GM18499 (cell line): ENCODE data around the gene TSPAN12.
A peak's percentile ranks its signal among the peaks of the same experiment; 100 is the strongest.

Experiments
- ATAC-seq: cut with Tn5 transposase; IDR thresholded peaks from one replicate; pipeline ENCODE4 v1.9.1; 2021; ENCODE audit warnings: moderate number of reproducible peaks; ENCODE audit not compliant: insufficient read depth, unreplicated experiment

Gene TSPAN12

GRCh38 chr7:120774481-120774880 is 83.5 kb downstream of the TSPAN12 start:
- no peak for ATAC-seq

DNA sequence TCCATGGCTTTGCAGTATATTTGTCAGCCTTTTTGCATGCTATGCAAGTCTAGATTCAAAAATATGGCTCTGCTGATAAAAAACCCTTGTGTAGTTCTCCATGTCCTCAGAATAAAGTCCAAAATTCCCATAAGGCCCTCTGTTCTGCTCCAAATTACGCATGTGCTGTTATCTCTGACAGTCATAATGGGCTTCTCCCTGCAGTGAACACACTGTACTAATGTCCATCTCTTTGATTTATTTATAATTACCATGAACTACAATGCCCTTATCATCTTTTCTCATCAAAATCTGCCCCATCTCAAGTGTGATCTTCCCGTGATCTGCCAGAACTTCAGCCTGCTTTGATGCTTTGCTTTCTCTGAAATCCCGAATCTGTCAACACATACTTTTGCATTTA is 87.7 kb downstream of the TSPAN12 start:
- ATAC-seq: no peak

- ATAC-seq: no peak
Observed at GRCh38 chr7:120760851-120761250, 97.1 kb downstream of the TSPAN12 start.

GRCh38 chr7:120760050-120760449 is 97.9 kb downstream of the TSPAN12 start:
- peak; percentile 89 for ATAC-seq

GRCh38 chr7:120743128-120743527 is 114.8 kb downstream of the TSPAN12 start:
- no peak for ATAC-seq

DNA sequence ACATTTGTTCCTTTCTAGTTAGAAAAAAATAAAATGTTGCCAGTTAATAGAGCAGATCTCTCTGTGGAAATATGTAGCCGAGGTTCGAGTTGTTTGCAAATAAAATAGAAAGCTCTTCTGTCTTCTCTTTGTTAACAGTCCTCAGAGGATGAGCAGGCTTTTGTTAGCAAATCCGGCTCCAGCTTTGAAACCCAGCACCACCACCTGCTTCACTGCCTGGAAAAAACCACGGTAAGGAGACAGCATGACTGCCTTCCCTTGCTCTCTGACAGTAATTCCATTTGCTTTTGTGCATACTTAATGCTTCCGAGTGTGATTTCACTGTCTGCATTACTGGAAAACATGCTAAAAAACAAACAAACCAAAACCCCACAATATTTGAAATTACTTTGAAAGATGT is 115.6 kb downstream of the TSPAN12 start:
- ATAC-seq: no peak

DNA sequence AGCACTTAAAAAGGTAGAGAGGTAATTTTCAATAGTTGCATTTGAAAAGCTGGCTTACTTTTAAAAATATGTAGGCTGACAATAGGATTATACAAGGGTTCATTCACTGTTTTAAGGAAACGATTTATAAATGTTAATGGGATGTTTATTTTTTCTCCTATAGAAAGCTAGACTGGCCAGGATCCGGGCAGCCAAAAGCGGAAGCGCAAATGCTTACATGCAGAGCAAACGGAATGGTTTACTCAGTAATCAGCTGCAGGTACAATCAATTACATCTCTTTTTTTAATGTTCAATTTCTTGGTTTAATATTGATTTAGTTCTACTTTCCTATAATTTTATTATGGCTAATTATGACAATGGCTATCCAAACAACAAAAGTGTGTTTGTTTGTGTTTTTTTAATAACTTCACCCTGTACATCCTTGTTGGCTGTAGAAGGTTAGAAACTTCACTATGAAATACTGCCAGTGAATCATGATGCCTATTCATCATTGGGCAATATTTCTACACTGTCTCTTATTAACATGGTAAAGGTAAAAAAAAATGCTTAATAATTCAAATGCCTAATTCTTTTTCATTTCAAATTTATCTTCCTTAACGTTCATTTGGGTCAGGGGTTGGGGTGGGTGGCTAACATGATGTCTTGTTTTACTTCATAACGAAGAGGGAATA is 116.4 kb downstream of the TSPAN12 start:
- no peak for ATAC-seq

DNA sequence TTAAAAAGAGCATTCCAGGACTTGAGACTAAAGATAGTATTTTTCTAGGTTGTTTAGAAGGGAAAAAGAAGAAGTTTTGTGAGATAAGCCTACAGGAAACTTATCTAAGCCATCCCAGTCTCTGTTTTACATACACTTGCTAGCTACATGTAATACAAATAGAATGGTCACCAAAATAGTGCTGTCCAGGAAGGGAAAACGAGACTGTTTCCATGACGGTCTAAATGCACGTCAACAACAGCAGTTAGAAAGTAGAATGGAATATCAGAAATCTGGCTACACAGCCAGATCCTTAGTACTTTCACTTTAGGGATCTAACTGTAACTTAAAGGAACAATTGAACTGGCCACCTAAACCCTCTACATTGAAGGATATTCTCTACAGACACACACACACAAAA is 117.6 kb downstream of the TSPAN12 start:
- no peak for ATAC-seq

DNA sequence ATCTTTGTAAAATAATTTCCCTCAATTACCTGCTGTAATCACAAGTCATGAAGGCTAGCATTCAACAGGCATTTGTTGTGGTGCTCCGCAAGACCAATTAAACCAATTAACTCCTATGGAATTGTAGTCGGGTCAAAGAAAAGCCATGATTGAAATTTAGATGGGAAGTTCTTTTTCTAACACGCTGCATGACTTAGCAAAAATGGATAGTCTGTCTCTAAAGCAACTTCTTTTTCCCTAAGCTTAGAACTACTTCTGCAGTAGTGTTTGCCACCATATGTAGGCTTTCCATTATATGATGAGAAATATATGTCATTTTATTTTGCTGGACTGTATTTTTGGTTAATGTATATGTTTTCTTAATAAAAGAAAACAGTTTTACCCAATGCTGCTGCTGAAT is 119.1 kb downstream of the TSPAN12 start:
- ATAC-seq: no peak
